ENCODE measurements around the gene MYO7A.

MYO7A gene

GRCh38 chr11:77127920-77128691 is at the start of gene MYO7A:
MYO7A (plus strand) TSS chr11:77128246; CDS start chr11:77130635, 2,389 bp downstream.
- peak; percentile 63 for DNase-seq (ENCODE audit: low spot score)

- no peak for DNase-seq (ENCODE audit: low spot score)
Measured at GRCh38 chr11:77079666-77080065, 48.4 kb upstream of the MYO7A start.

- peak; percentile 51 for DNase-seq (ENCODE audit: low spot score)
Measured at GRCh38 chr11:77080643-77081210, 47.3 kb upstream of the MYO7A start.

- DNase-seq (ENCODE audit: low spot score), result no peak
Measured at GRCh38 chr11:77081381-77081851, 46.6 kb upstream of the MYO7A start.

- DNase-seq (ENCODE audit: low spot score), result no peak
Measured at GRCh38 chr11:77081976-77082836, 45.8 kb upstream of the MYO7A start.

- peak; percentile 62 for DNase-seq (ENCODE audit: low spot score)
Measured at GRCh38 chr11:77082838-77083565, 45.0 kb upstream of the MYO7A start.

- DNase-seq (ENCODE audit: low spot score), result no peak
Measured at GRCh38 chr11:77083566-77084245, 44.3 kb upstream of the MYO7A start.

GRCh38 chr11:77084581-77085191 is 43.4 kb upstream of the MYO7A start:
- no peak for DNase-seq (ENCODE audit: low spot score)

GRCh38 chr11:77085652-77086051 is 42.4 kb upstream of the MYO7A start:
- DNase-seq (ENCODE audit: low spot score), result no peak

- no peak for DNase-seq (ENCODE audit: low spot score)
Measured at GRCh38 chr11:77086521-77087472, 41.2 kb upstream of the MYO7A start.

- no peak for DNase-seq (ENCODE audit: low spot score)
Measured at GRCh38 chr11:77087723-77088225, 40.3 kb upstream of the MYO7A start.

GRCh38 chr11:77088236-77089003 is 39.6 kb upstream of the MYO7A start:
- DNase-seq (ENCODE audit: low spot score), result no peak

GRCh38 chr11:77089004-77089545 is 39.0 kb upstream of the MYO7A start:
- no peak for DNase-seq (ENCODE audit: low spot score)

GRCh38 chr11:77090046-77090372 is 38.0 kb upstream of the MYO7A start:
- no peak for DNase-seq (ENCODE audit: low spot score)

- DNase-seq (ENCODE audit: low spot score), result no peak
Measured at GRCh38 chr11:77090373-77091111, 37.5 kb upstream of the MYO7A start.

- peak; percentile 88 for DNase-seq (ENCODE audit: low spot score)
Measured at GRCh38 chr11:77091146-77091940, 36.7 kb upstream of the MYO7A start.

GRCh38 chr11:77092382-77092781 is 35.7 kb upstream of the MYO7A start:
- DNase-seq (ENCODE audit: low spot score), result no peak

All from AG08396 (cell line).